ENCODE measurements around the gene TSEN54.

- TF ChIP-seq POLR2A (IDR thresholded peaks at IDR 0.05; ENCODE audit: low read length) (no peak), GATA1 (IDR thresholded peaks at IDR 0.05; ENCODE audit: low read depth, low read length) (no peak)
Observed at GRCh38 chr17:75518983-75519537, 2.7 kb downstream of the TSEN54 start.

Data from erythroblast (primary cell).